ENCODE data around the gene LTBP1.

GRCh38 chr2:33144243-33144642, 197.5 kb downstream of the LTBP1 start:
- TF ChIP-seq CTCF (IDR thresholded peaks at IDR 0.05; ENCODE audit: poor library complexity): no peak
- TF ChIP-seq EZH2 (IDR thresholded peaks at IDR 0.05; ENCODE audit: borderline replicate concordance): no peak

Measured in hepatocyte (in vitro differentiated cells).